ENCODE results near the gene SYT1. TPM values are rescaled to one million over a fixed set of nuclear protein-coding genes. Genes with fewer than 3 reads are reported as not detected.

SYT1 gene
- total RNA-seq, 1 experiment from 2014 or later: 44.9 TPM

GRCh38 chr12:79373896-79374499, 509.4 kb downstream of the SYT1 start:
- Histone ChIP-seq H4K20me1 (ENCODE audit: insufficient read depth) (no peaks in the 10 kb centered on the region), H3K4me2 (ENCODE audit: low read length) (no peak overlapping the region), H3K36me3 (ENCODE audit: control insufficient read depth in 1 of 2, insufficient read depth in 2 of 2, low read length in 2 of 2) (no peaks in the 10 kb centered on the region), H2AFZ (ENCODE audit: low read depth, low read length, poor library complexity, severe bottlenecking) (peak overlapping the region; percentile 64), H3K79me2 (ENCODE audit: insufficient read depth, low read length) (no peaks in the 10 kb centered on the region), H3K4me1 (ENCODE audit: control insufficient read depth in 1 of 2, insufficient read depth in 2 of 2, low read length in 2 of 2) (no peaks in the 10 kb centered on the region), H3K27ac (ENCODE audit: low read depth, low read length) (no peak overlapping the region), H3K4me3 (replicated peaks in 1 of 2; ENCODE audit: low read depth in 1 of 2, low read length in 2 of 2) (no peak overlapping the region), H3K9me3 (ENCODE audit: control insufficient read depth in 1 of 2, insufficient read depth in 1 of 2, low read depth in 1 of 2, low read length in 2 of 2) (no peaks in the 10 kb centered on the region), H3K27me3 (ENCODE audit: insufficient read depth, low read length) (no peaks in the 10 kb centered on the region), H3K9me2 (ENCODE audit: insufficient read depth) (no peaks in the 10 kb centered on the region), H3K9ac (ENCODE audit: low read length) (no peak overlapping the region)
- RAD21 ChIA-PET (ENCODE audit: low non-redundant PET in 1 of 2, low total read pairs in 2 of 2, uncharacterized antibody in 2 of 2, unreplicated experiment in 2 of 2): no interaction called here
- intact Hi-C loops (cut with micrococcal nuclease): loop anchor here (5.0 to 10.0 kb wide), 2 partner anchors 359 to 1372 kb away; no protein-coding TSS in a partner anchor
- TF ChIP-seq CTCF (IDR thresholded peaks at IDR 0.05 in 2 of 3, conservative IDR thresholded peaks at IDR 0.05 in 1 of 3; ENCODE audit: borderline replicate concordance in 1 of 3, insufficient read depth in 1 of 3, low read depth in 2 of 3, low read length in 2 of 3) (peak; percentile 33 to 91 (median 86); a peak in 4 of 6 replicates), YY1 (IDR thresholded peaks at IDR 0.05; ENCODE audit: extremely low read depth, insufficient replicate concordance, low read depth, low read length) (no peak), SRF (IDR thresholded peaks at IDR 0.05; ENCODE audit: low read depth) (no peak), CBX3 (IDR thresholded peaks at IDR 0.05; ENCODE audit: low read depth) (no peak), ZNF274 (IDR thresholded peaks at IDR 0.05; ENCODE audit: low read depth, low read length) (no peak), RAD21 (IDR thresholded peaks at IDR 0.05; ENCODE audit: low read depth) (peak; percentile 71)
- POLR2A ChIA-PET: interaction anchor here (0.6 kb wide), 1 partner anchor 66 kb away, joined by 5 read pairs; no protein-coding TSS in a partner anchor
- peak; percentile 99 for ATAC-seq
- CTCF ChIA-PET: interaction anchor here (0.7 to 1.4 kb wide), 3 partner anchors 11 to 43 kb away, joined by 3 to 5 read pairs (median 3); no protein-coding TSS in a partner anchor
- no peak for DNase-seq (ENCODE audit: low read depth, low spot score)
- BruUV-seq (replicated peaks): no TSS peak

Measured in HCT116 (cell line).